Neuronal stem cell (in vitro differentiated cells): ENCODE measurements around the gene ELMO1.

Experiments
- DNase-seq: peaks from one replicate; pipeline ENCODE4 v3.0.0-alpha.2; 2013; ENCODE audit warnings: low spot score
- H2AFZ ChIP-seq: one replicate; pipeline ENCODE4 v1.6.1; 2013; ENCODE audit warnings: mild to moderate bottlenecking, low read length, inconsistent platforms
- H2AK5ac ChIP-seq: 2 replicates; pipeline ENCODE4 v1.6.1; 2013; ENCODE audit warnings: low read depth, mild to moderate bottlenecking, inconsistent platforms, low read length, moderate library complexity, mixed read lengths
- H2BK120ac ChIP-seq: 2 replicates; pipeline ENCODE4 v1.6.1; 2013; ENCODE audit warnings: low read depth, mild to moderate bottlenecking, inconsistent platforms, low read length, moderate library complexity, mixed read lengths
- H2BK12ac ChIP-seq: one replicate; pipeline ENCODE4 v1.6.1; 2013; ENCODE audit warnings: low read length, inconsistent platforms
- H2BK15ac ChIP-seq: 2 replicates; pipeline ENCODE4 v1.6.1; 2013; ENCODE audit warnings: mild to moderate bottlenecking, low read length, inconsistent platforms, mixed read lengths
- H2BK5ac ChIP-seq: one replicate; pipeline ENCODE4 v1.6.1; 2013; ENCODE audit warnings: inconsistent platforms, mild to moderate bottlenecking, low read length, moderate library complexity
- H3K14ac ChIP-seq: one replicate; pipeline ENCODE4 v1.6.1; 2013; ENCODE audit warnings: low read length, inconsistent platforms
- H3K18ac ChIP-seq: 2 replicates; pipeline ENCODE4 v1.6.1; 2013; ENCODE audit warnings: low read length, inconsistent platforms
- H3K23ac ChIP-seq: 2 replicates; pipeline ENCODE4 v1.6.1; 2013; ENCODE audit warnings: low read depth, mild to moderate bottlenecking, mixed read lengths, low read length, inconsistent platforms; ENCODE audit not compliant: poor library complexity
- H3K27ac ChIP-seq: replicated peaks from 3 replicates; pipeline ENCODE4 v1.5.1; 2013; ENCODE audit warnings: low read length, inconsistent platforms
- H3K27me3 ChIP-seq, 3 experiments: 2 replicates each; pipeline ENCODE4 v1.6.1; 2013; ENCODE audit warnings: low read length in 3 of 3, mild to moderate bottlenecking in 2 of 3, inconsistent platforms in 1 of 3, low read depth in 1 of 3, mixed read lengths in 1 of 3, moderate library complexity in 1 of 3; ENCODE audit not compliant: control insufficient read depth in 3 of 3, insufficient read depth in 3 of 3
- H3K36me3 ChIP-seq, 2 donors: replicated peaks in 1 of 2; 2 replicates each; pipeline ENCODE4 v1.6.1; 2013; ENCODE audit warnings: low read length in 2 of 2; ENCODE audit not compliant: control insufficient read depth in 2 of 2, insufficient read depth in 2 of 2
- H3K4ac ChIP-seq: 2 replicates; pipeline ENCODE4 v1.6.1; 2013; ENCODE audit warnings: inconsistent platforms, mild to moderate bottlenecking, low read length, moderate library complexity
- H3K4me1 ChIP-seq, 2 donors: 1 replicate in 1 of 2; 2 replicates in 1 of 2; pipeline ENCODE4 v1.6.1; 2013; ENCODE audit warnings: low read length in 2 of 2, low read depth in 1 of 2; ENCODE audit not compliant: control insufficient read depth in 2 of 2, insufficient read depth in 1 of 2
- H3K4me2 ChIP-seq: one replicate; pipeline ENCODE4 v1.6.1; 2013; ENCODE audit warnings: mild to moderate bottlenecking, low read length, inconsistent platforms; ENCODE audit not compliant: insufficient read depth, poor library complexity, severe bottlenecking
- H3K4me3 ChIP-seq, 2 donors: 2 replicates each; pipeline ENCODE4 v1.5.1; 2013; ENCODE audit warnings: low read length in 2 of 2, mild to moderate bottlenecking in 2 of 2, inconsistent platforms in 1 of 2, moderate library complexity in 1 of 2
- H3K79me1 ChIP-seq: one replicate; pipeline ENCODE4 v1.6.1; 2013; ENCODE audit warnings: low read depth, mild to moderate bottlenecking, inconsistent platforms, low read length, moderate library complexity
- H3K9ac ChIP-seq: one replicate; pipeline ENCODE4 v1.6.1; 2013; ENCODE audit warnings: mild to moderate bottlenecking, low read depth, low read length, inconsistent platforms; ENCODE audit not compliant: poor library complexity
- H3K9me3 ChIP-seq, 2 donors: replicated peaks in 1 of 2; 2 replicates each; pipeline versions ENCODE3 to v1.6.1; 2013; ENCODE audit warnings: low read length in 2 of 2, mild to moderate bottlenecking in 2 of 2, inconsistent platforms in 1 of 2, low read depth in 1 of 2, mixed read lengths in 1 of 2, moderate library complexity in 1 of 2; ENCODE audit not compliant: control insufficient read depth in 2 of 2, insufficient read depth in 1 of 2
- H4K8ac ChIP-seq: one replicate; pipeline ENCODE4 v1.6.1; 2013; ENCODE audit warnings: low read depth, mild to moderate bottlenecking, inconsistent platforms, low read length, moderate library complexity
- H4K91ac ChIP-seq: one replicate; pipeline ENCODE4 v1.6.1; 2013; ENCODE audit warnings: low read length, low read depth, mild to moderate bottlenecking, inconsistent platforms; ENCODE audit not compliant: poor library complexity
- WGBS, 2 donors: extraction: QIAGEN DNeasy Blood & Tissue Kit; methylation state at CpG; one replicate each; pipeline ENCODE4 v1.1.7; 2013; ENCODE audit warnings: missing lambda C conversion rate in 2 of 2, mixed read lengths in 1 of 2; ENCODE audit not compliant: insufficient read length in 2 of 2, insufficient replicate concordance in 1 of 2; ENCODE audit errors: extremely low coverage in 2 of 2; 5-methylcytosine and 5-hydroxymethylcytosine counted together

ELMO1 gene

DNA sequence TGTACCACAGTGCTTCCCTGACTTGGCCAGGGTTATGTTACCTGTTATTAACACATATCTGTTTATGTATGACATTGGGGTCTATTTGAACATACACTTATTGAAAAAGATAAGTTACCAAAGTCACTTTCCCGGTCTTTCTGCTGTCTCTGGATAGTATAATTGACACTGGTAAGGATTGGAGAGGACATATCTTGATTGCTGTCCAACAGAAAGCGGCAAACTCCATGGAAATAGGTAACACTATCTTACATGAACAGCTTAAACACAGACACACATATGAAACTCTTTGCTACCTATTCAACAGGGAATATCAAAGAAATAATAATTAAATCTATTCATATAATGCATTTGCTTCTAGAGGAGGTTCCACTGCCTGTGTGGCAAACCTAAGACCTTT, 441.9 kb downstream of the ELMO1 start:
- H2BK12ac ChIP-seq: no peak overlapping the region
- no peaks in the 10 kb centered on the region for H3K27me3 ChIP-seq
- H3K14ac ChIP-seq: no peak overlapping the region
- no peak overlapping the region for H2AK5ac ChIP-seq
- no peak overlapping the region for H4K8ac ChIP-seq
- no peak overlapping the region for H2BK15ac ChIP-seq
- DNase-seq: no peak
- H3K9me3 ChIP-seq: no peaks in the 10 kb centered on the region
- no peak overlapping the region for H3K4me2 ChIP-seq
- no peak overlapping the region for H3K4ac ChIP-seq
- H3K18ac ChIP-seq: no peak overlapping the region
- no peak overlapping the region for H4K91ac ChIP-seq
- H2AFZ ChIP-seq: no peak overlapping the region
- no peak overlapping the region for H3K9ac ChIP-seq
- peaks cover 8 to 19% of the 10 kb centered on the region in 2 donors for H3K4me1 ChIP-seq
- no peaks in the 10 kb centered on the region for H3K36me3 ChIP-seq
- H3K23ac ChIP-seq: no peak overlapping the region
- H2BK120ac ChIP-seq: no peak overlapping the region
- H3K27ac ChIP-seq: no peak overlapping the region
- no peak overlapping the region for H2BK5ac ChIP-seq
- H3K79me1 ChIP-seq: no peaks in the 10 kb centered on the region
- H3K4me3 ChIP-seq: no peak overlapping the region
- no CpG with 5 or more reads among the region's 2 CpGs for WGBS, 2 donors

DNA sequence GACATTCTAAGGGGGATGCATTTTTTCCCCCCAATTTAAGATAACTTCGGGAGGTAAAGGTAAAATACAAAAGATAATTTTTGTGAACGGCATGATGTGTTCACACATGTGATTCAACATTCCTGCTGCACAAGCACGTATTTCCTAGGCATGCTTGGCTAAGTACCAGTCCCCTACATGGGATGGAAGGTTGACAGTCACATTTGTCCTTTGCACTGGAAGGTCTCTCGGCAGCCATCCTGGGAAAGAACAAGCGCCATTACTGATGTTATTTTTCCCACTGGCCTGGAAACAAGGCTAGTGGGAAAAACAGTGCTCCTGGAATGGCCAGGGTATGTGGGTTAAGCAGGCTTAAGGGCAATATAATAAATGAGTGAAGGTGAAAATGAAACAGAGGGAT, 448.2 kb downstream of the ELMO1 start:
- no peak overlapping the region for H3K9ac ChIP-seq
- no peaks in the 10 kb centered on the region for H3K27me3 ChIP-seq
- no peaks in the 10 kb centered on the region for H3K36me3 ChIP-seq
- H2BK5ac ChIP-seq: no peak overlapping the region
- no peak overlapping the region for H2BK15ac ChIP-seq
- no peak overlapping the region for H3K4ac ChIP-seq
- H3K14ac ChIP-seq: no peak overlapping the region
- no peak for DNase-seq
- no peak overlapping the region for H3K4me2 ChIP-seq
- WGBS, 2 donors: no CpG with 5 or more reads among the region's 5 CpGs
- no peak overlapping the region for H4K91ac ChIP-seq
- H4K8ac ChIP-seq: no peak overlapping the region
- H2AFZ ChIP-seq: no peak overlapping the region
- H3K79me1 ChIP-seq: no peaks in the 10 kb centered on the region
- no peak overlapping the region for H3K27ac ChIP-seq
- no peaks in the 10 kb centered on the region for H3K9me3 ChIP-seq
- H3K23ac ChIP-seq: no peak overlapping the region
- H3K4me1 ChIP-seq: no peaks in the 10 kb centered on the region
- H2AK5ac ChIP-seq: no peak overlapping the region
- H2BK120ac ChIP-seq: no peak overlapping the region
- no peak overlapping the region for H3K4me3 ChIP-seq
- H3K18ac ChIP-seq: no peak overlapping the region
- no peak overlapping the region for H2BK12ac ChIP-seq

DNA sequence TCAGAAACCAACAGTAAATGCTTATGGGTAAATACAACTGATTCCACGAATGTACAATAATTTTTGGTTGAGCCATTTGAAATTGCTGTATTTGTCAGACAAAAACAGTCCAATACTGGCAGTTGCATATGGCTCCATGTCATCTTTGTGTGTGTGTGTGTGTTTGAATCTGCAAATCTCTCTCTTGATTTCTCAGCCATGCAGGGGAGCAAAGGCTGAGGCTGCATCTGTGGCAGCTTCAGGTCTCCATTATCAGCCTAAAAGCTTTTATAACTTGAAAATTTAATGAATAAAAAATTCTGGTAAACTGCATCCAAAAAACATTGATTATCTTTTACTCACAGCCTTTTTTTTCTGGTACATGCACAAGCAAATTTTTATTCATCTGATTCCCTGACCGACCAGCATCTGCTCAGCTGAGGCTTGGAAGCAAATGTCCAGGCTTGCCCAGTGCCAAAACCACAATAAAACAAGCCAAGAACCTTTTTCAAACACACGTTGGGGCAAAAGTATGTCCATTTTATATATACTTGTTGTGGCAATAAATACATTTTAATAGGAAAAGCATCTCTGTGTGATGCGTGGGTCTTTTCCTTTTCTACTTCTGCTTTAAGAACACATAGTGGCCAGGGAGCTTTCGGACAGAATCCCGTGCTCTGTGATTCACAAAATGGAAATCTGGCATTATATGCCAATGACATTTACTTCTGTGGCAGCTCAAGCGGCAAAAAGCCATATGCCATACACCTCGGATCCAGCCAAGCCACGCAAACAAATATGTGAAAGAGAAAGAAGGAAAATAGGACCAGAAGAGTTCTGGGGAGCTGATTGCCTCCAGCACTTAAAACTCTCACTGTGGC, 448.8 kb downstream of the ELMO1 start:
- H4K8ac ChIP-seq: no peak overlapping the region
- no peaks in the 10 kb centered on the region for H3K79me1 ChIP-seq
- no peak overlapping the region for H2BK12ac ChIP-seq
- H3K36me3 ChIP-seq: no peaks in the 10 kb centered on the region
- H2BK120ac ChIP-seq: no peak overlapping the region
- H3K27ac ChIP-seq: no peak overlapping the region
- no CpG with 5 or more reads among the region's 9 CpGs for WGBS, 2 donors
- H3K23ac ChIP-seq: no peak overlapping the region
- H2BK5ac ChIP-seq: no peak overlapping the region
- no peaks in the 10 kb centered on the region for H3K4me1 ChIP-seq
- H3K4me3 ChIP-seq: no peak overlapping the region
- no peak overlapping the region for H3K18ac ChIP-seq
- H3K4me2 ChIP-seq: no peak overlapping the region
- no peak overlapping the region for H2AK5ac ChIP-seq
- no peak overlapping the region for H3K4ac ChIP-seq
- no peaks in the 10 kb centered on the region for H3K9me3 ChIP-seq
- DNase-seq: no peak
- no peak overlapping the region for H3K9ac ChIP-seq
- H2BK15ac ChIP-seq: no peak overlapping the region
- no peak overlapping the region for H2AFZ ChIP-seq
- no peak overlapping the region for H4K91ac ChIP-seq
- no peak overlapping the region for H3K14ac ChIP-seq
- H3K27me3 ChIP-seq: no peaks in the 10 kb centered on the region

DNA sequence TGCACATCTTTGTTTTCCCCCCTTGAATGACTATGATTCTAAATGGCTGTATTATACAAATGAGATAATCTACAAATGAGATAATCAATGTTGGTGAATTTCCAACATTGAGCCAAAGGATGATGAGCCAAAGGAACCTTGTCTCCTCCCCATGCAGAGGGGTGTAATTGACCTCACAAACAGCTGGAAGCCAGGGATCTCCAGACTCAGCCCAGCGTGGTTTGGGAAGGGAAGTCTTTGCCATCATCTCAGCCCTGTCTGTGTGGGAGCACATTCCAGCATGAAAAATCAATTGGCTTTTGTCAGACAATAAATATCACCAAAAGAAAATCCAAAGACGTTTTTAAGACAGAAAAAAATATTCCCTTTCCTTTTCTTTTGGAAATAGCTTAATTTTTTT, 452.9 kb downstream of the ELMO1 start:
- Histone ChIP-seq H3K27ac (no peak overlapping the region), H2BK120ac (no peak overlapping the region), H3K9me3 (no peaks in the 10 kb centered on the region), H3K18ac (no peak overlapping the region), H3K4me2 (no peak overlapping the region), H2BK15ac (no peak overlapping the region), H2BK12ac (no peak overlapping the region), H3K79me1 (no peaks in the 10 kb centered on the region), H3K14ac (no peak overlapping the region), H3K27me3 (no peaks in the 10 kb centered on the region), H3K4me3 (no peak overlapping the region), H2AK5ac (no peak overlapping the region), H3K23ac (no peak overlapping the region), H3K9ac (no peak overlapping the region), H2AFZ (no peak overlapping the region), H3K4ac (no peak overlapping the region), H4K91ac (no peak overlapping the region), H2BK5ac (no peak overlapping the region), H3K36me3 (no peaks in the 10 kb centered on the region), H4K8ac (no peak overlapping the region), H3K4me1 (peaks cover 0 to 2% of the 10 kb centered on the region in 2 donors)
- DNase-seq: no peak
- WGBS, 2 donors: no CpG with 5 or more reads among the region's 2 CpGs
